Body of pancreas (tissue), 4 donors: ENCODE measurements around the gene CAMTA1. TPM values are rescaled to one million over a fixed set of nuclear protein-coding genes. Genes with fewer than 3 reads are reported as not detected.

Experiments used
- ATAC-seq: fragments of 150-250 bp; one replicate; pipeline ENCODE4 v1.9.1; 2016
- DNase-seq, 4 donors: peaks; one replicate each; pipeline ENCODE4 v3.0.0-alpha.2; 2019
- H3K27ac ChIP-seq, 4 donors: fragments of 200-600 bp; sonication (generic); 1 replicate in 3 of 4; 2 replicates in 1 of 4; pipeline versions ENCODE4 v1.5.1 to v1.6.1; 2016 to 2019; ENCODE audit warnings: mild to moderate bottlenecking in 1 of 4, mixed read lengths in 1 of 4, moderate library complexity in 1 of 4
- H3K27me3 ChIP-seq, 2 donors: fragments of 200-600 bp; sonication (generic); one replicate each; pipeline ENCODE4 v1.6.0; 2016; ENCODE audit warnings: mild to moderate bottlenecking in 1 of 2
- H3K36me3 ChIP-seq, 2 donors: fragments of 200-600 bp; sonication (generic); replicated peaks in 1 of 2; 2 replicates each; pipeline ENCODE4 v1.5.1; 2016; ENCODE audit warnings: low read depth in 2 of 2; ENCODE audit not compliant: insufficient read depth in 1 of 2
- H3K4me1 ChIP-seq: fragments of 200-600 bp; sonication (generic); one replicate; pipeline ENCODE4 v1.6.0; 2016
- H3K4me3 ChIP-seq, 2 donors: fragments of 200-600 bp; sonication (generic); 1 replicate in 1 of 2; 2 replicates in 1 of 2; pipeline ENCODE4 v1.5.1; 2016 to 2019
- H3K9me3 ChIP-seq, 3 donors: fragments of 200-600 bp; sonication (generic); 1 replicate in 2 of 3; 2 replicates in 1 of 3; pipeline ENCODE4 v1.5.1; 2016
- CTCF ChIP-seq, 7 experiments: fragments of 450-650 bp in 4 of 7; fragments of 200-600 bp in 3 of 7; sonication (generic) in 3 of 7; IDR thresholded peaks; one replicate each; pipeline ENCODE4 v1.5.1; 2016 to 2019; ENCODE audit warnings: antibody characterized with exemption in 7 of 7
- POLR2A ChIP-seq, 3 donors: fragments of 450-650 bp; IDR thresholded peaks; one replicate each; pipeline ENCODE4 v1.6.1; 2016; ENCODE audit warnings: antibody characterized with exemption in 3 of 3, mild to moderate bottlenecking in 2 of 3
- WGBS, 2 donors: methylation state at CpG; one replicate each; pipeline ENCODE4 v1.1.5; 2017; 5-methylcytosine and 5-hydroxymethylcytosine counted together
- intact Hi-C: fragments of 100-400 bp; cut with DNase I; formaldehyde crosslinking; loops from one replicate; pipeline ENCODE4 v1.15.1; 2023
- total RNA-seq, 2 donors: library from RNA; depleted of rRNA; stranded (reverse); fragments of >200 nt; gene quantifications; one replicate each; pipeline ENCODE4 v1.1.0, GENCODE V29; 2016

Gene CAMTA1
- total RNA-seq, 2 donors from 2014 or later: 36.3 to 59.7 TPM

GRCh38 chr1:7228252-7228961 lies 443.2 kb downstream of the CAMTA1 start:
- WGBS, 2 donors: 69 to 73% methylated on average over 12 to 16 of the region's 17 CpGs
- intact Hi-C loops: loop anchor here (10.0 kb wide), 1 partner anchor 184 kb away; no protein-coding TSS in a partner anchor
- H3K4me3 ChIP-seq: no peak overlapping the region
- no peak for DNase-seq
- ATAC-seq: no peak
- H3K4me1 ChIP-seq: no peaks in the 10 kb centered on the region
- TF ChIP-seq POLR2A (IDR thresholded peaks at IDR 0.05) (no peak), CTCF (IDR thresholded peaks at IDR 0.05) (no peak)
- no peaks in the 10 kb centered on the region for H3K36me3 ChIP-seq
- H3K9me3 ChIP-seq: no peaks in the 10 kb centered on the region
- no peaks in the 10 kb centered on the region for H3K27me3 ChIP-seq
- no peak overlapping the region for H3K27ac ChIP-seq

GRCh38 chr1:7229186-7229585 lies 443.9 kb downstream of the CAMTA1 start:
- no peak for DNase-seq
- H3K4me3 ChIP-seq: no peak overlapping the region
- TF ChIP-seq POLR2A (IDR thresholded peaks at IDR 0.05) (no peak), CTCF (IDR thresholded peaks at IDR 0.05) (no peak)
- no peak overlapping the region for H3K27ac ChIP-seq
- intact Hi-C loops: loop anchor here (10.0 kb wide), 1 partner anchor 184 kb away; no protein-coding TSS in a partner anchor
- ATAC-seq: no peak
- H3K27me3 ChIP-seq: no peaks in the 10 kb centered on the region
- H3K36me3 ChIP-seq: no peaks in the 10 kb centered on the region
- no peaks in the 10 kb centered on the region for H3K9me3 ChIP-seq
- H3K4me1 ChIP-seq: no peaks in the 10 kb centered on the region
- WGBS, 2 donors: 37 to 63% methylated on average over 4 of the region's 4 CpGs

GRCh38 chr1:7229696-7230631 lies 444.7 kb downstream of the CAMTA1 start:
- WGBS, 2 donors: 80 to 85% methylated on average over 18 to 19 of the region's 20 CpGs
- Histone ChIP-seq H3K4me3 (no peak overlapping the region), H3K36me3 (no peaks in the 10 kb centered on the region), H3K4me1 (no peaks in the 10 kb centered on the region), H3K27me3 (no peaks in the 10 kb centered on the region), H3K27ac (no peak overlapping the region), H3K9me3 (no peaks in the 10 kb centered on the region)
- no peak for TF ChIP-seq POLR2A (IDR thresholded peaks at IDR 0.05)
- TF ChIP-seq CTCF (IDR thresholded peaks at IDR 0.05): no peak
- intact Hi-C loops: loop anchor here (10.0 kb wide), 1 partner anchor 185 kb away; no protein-coding TSS in a partner anchor
- ATAC-seq (no peak), DNase-seq (no peak)

- no peaks in the 10 kb centered on the region for H3K27me3 ChIP-seq
- no peaks in the 10 kb centered on the region for H3K4me1 ChIP-seq
- H3K9me3 ChIP-seq: no peaks in the 10 kb centered on the region
- WGBS, 2 donors: 67 to 73% methylated on average over 15 of the region's 15 CpGs
- TF ChIP-seq CTCF (IDR thresholded peaks at IDR 0.05) (no peak), POLR2A (IDR thresholded peaks at IDR 0.05) (no peak)
- ATAC-seq: no peak
- no peaks in the 10 kb centered on the region for H3K36me3 ChIP-seq
- intact Hi-C loops: no loop called here
- no peak for DNase-seq
- no peak overlapping the region for H3K4me3 ChIP-seq
- no peak overlapping the region for H3K27ac ChIP-seq
These were observed 447.4 kb downstream of the CAMTA1 start for GRCh38 chr1:7232441-7233236.
